ENCODE measurements around the gene NEDD8. TPM values are rescaled to one million over a fixed set of nuclear protein-coding genes. Genes with fewer than 3 reads are reported as not detected.

Gene NEDD8
- total RNA-seq, 1 experiment from 2014 or later: 178 TPM

DNA sequence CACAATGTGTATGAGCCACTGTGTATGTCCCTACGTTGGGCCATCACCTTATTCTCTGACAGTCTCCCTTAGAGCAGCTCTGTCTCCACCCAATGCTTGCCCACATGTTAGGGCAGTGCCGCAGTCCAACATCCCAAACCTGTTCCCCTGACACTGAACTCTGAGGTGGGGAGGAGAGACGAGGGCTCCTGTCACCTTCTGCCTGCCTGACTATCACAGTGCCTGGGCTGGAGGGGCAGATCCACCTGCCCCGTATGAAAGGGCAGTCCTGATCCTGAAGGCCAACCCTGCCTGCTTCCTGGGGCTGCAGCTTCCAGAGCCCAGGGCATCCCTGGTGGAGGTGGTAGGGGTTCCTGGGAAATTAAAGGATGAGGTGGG is 28.6 kb upstream of the NEDD8 start:
- BruUV-seq (replicated peaks): no TSS peak
- Histone ChIP-seq H4K20me1 (ENCODE audit: insufficient read depth) (no peaks in the 10 kb centered on the region), H3K79me2 (ENCODE audit: insufficient read depth, low read length) (no peaks in the 10 kb centered on the region), H3K4me1 (ENCODE audit: control insufficient read depth in 1 of 2, insufficient read depth in 2 of 2, low read length in 2 of 2) (peaks cover 10 to 14% of the 10 kb centered on the region in 2 experiments), H3K9me2 (ENCODE audit: insufficient read depth) (no peaks in the 10 kb centered on the region), H3K27ac (ENCODE audit: low read depth, low read length) (no peak overlapping the region), H3K4me2 (ENCODE audit: low read length) (no peak overlapping the region), H3K36me3 (ENCODE audit: control insufficient read depth in 1 of 2, insufficient read depth in 2 of 2, low read length in 2 of 2) (no peaks in the 10 kb centered on the region), H3K9me3 (ENCODE audit: control insufficient read depth in 1 of 2, insufficient read depth in 1 of 2, low read depth in 1 of 2, low read length in 2 of 2) (no peaks in the 10 kb centered on the region), H3K27me3 (ENCODE audit: insufficient read depth, low read length) (no peaks in the 10 kb centered on the region), H2AFZ (ENCODE audit: low read depth, low read length, poor library complexity, severe bottlenecking) (no peak overlapping the region), H3K4me3 (replicated peaks in 1 of 2; ENCODE audit: low read depth in 1 of 2, low read length in 2 of 2) (no peak overlapping the region), H3K9ac (ENCODE audit: low read length) (no peak overlapping the region)
- DNase-seq (ENCODE audit: low read depth, low spot score) (no peak), ATAC-seq (no peak)
- CTCF ChIA-PET: no interaction called here
- TF ChIP-seq JUND (IDR thresholded peaks at IDR 0.05) (no peak), ELF1 (IDR thresholded peaks at IDR 0.05; ENCODE audit: borderline replicate concordance, low read depth) (no peak), FOSL1 (IDR thresholded peaks at IDR 0.05; ENCODE audit: low read depth) (no peak), ZFX (IDR thresholded peaks at IDR 0.05) (no peak), ZNF274 (IDR thresholded peaks at IDR 0.05; ENCODE audit: low read depth, low read length) (no peak)
- TF ChIP-seq, protein P1, sequence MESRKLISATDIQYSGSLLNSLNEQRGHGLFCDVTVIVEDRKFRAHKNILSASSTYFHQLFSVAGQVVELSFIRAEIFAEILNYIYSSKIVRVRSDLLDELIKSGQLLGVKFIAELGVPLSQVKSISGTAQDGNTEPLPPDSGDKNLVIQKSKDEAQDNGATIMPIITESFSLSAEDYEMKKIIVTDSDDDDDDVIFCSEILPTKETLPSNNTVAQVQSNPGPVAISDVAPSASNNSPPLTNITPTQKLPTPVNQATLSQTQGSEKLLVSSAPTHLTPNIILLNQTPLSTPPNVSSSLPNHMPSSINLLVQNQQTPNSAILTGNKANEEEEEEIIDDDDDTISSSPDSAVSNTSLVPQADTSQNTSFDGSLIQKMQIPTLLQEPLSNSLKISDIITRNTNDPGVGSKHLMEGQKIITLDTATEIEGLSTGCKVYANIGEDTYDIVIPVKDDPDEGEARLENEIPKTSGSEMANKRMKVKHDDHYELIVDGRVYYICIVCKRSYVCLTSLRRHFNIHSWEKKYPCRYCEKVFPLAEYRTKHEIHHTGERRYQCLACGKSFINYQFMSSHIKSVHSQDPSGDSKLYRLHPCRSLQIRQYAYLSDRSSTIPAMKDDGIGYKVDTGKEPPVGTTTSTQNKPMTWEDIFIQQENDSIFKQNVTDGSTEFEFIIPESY (IDR thresholded peaks at IDR 0.05; ENCODE audit: extremely low read depth, insufficient replicate concordance, low read length): no peak
- POLR2A ChIA-PET: no interaction called here
- RAD21 ChIA-PET (ENCODE audit: low non-redundant PET in 1 of 2, low total read pairs in 2 of 2, uncharacterized antibody in 2 of 2, unreplicated experiment in 2 of 2): no interaction called here
- intact Hi-C loops (cut with micrococcal nuclease): no loop called here

DNA sequence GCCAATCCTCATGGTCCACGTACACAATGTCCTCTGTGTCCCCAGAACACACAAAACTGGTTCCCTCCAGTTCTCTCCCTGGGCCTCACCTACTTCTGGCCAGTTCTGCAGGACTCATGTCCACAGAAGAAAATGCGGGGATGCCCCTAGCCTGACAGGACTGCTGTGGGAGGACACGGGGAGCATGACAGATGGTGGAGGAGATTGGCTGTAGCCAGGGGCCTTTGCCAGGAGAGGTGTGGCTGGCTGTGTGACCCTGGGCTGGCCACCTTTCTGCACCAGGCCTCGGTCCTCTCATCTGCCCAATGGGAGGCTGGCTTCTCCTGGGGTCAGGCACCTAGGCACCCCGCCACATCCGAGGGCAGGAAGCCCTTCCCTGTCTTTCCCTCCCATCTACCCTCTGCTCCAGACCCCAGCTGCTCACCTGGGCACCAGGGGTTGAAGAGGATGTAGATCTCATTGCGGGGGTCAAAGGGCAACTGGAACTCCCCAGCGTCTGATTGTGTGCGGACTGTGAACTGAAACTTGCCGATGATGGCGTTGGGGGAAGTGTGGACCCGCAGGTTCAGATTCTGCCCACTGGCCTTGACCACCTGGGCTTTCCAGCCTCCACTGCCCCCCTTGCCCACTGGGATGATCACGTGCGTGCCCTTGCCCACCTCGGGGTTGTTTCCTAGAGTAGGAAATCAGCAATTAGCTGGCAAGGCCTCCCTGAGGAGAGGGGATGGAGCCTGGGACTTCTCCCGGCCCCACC is 28.0 kb upstream of the NEDD8 start:
- no TSS peak for BruUV-seq (replicated peaks)
- no peak overlapping the region for H3K27ac ChIP-seq (ENCODE audit: low read depth, low read length)
- peaks cover 10 to 14% of the 10 kb centered on the region in 2 experiments for H3K4me1 ChIP-seq (ENCODE audit: control insufficient read depth in 1 of 2, insufficient read depth in 2 of 2, low read length in 2 of 2)
- no peak overlapping the region for H3K4me3 ChIP-seq (replicated peaks in 1 of 2; ENCODE audit: low read depth in 1 of 2, low read length in 2 of 2)
- H3K9ac ChIP-seq (ENCODE audit: low read length): no peak overlapping the region
- no peaks in the 10 kb centered on the region for H3K9me2 ChIP-seq (ENCODE audit: insufficient read depth)
- no peak for TF ChIP-seq JUND (IDR thresholded peaks at IDR 0.05)
- TF ChIP-seq, protein P2, sequence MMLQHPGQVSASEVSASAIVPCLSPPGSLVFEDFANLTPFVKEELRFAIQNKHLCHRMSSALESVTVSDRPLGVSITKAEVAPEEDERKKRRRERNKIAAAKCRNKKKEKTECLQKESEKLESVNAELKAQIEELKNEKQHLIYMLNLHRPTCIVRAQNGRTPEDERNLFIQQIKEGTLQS (IDR thresholded peaks at IDR 0.05): no peak
- TF ChIP-seq, protein P3, sequence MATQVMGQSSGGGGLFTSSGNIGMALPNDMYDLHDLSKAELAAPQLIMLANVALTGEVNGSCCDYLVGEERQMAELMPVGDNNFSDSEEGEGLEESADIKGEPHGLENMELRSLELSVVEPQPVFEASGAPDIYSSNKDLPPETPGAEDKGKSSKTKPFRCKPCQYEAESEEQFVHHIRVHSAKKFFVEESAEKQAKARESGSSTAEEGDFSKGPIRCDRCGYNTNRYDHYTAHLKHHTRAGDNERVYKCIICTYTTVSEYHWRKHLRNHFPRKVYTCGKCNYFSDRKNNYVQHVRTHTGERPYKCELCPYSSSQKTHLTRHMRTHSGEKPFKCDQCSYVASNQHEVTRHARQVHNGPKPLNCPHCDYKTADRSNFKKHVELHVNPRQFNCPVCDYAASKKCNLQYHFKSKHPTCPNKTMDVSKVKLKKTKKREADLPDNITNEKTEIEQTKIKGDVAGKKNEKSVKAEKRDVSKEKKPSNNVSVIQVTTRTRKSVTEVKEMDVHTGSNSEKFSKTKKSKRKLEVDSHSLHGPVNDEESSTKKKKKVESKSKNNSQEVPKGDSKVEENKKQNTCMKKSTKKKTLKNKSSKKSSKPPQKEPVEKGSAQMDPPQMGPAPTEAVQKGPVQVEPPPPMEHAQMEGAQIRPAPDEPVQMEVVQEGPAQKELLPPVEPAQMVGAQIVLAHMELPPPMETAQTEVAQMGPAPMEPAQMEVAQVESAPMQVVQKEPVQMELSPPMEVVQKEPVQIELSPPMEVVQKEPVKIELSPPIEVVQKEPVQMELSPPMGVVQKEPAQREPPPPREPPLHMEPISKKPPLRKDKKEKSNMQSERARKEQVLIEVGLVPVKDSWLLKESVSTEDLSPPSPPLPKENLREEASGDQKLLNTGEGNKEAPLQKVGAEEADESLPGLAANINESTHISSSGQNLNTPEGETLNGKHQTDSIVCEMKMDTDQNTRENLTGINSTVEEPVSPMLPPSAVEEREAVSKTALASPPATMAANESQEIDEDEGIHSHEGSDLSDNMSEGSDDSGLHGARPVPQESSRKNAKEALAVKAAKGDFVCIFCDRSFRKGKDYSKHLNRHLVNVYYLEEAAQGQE (IDR thresholded peaks at IDR 0.05; ENCODE audit: low read depth): no peak
- no peak for ATAC-seq
- intact Hi-C loops (cut with micrococcal nuclease): no loop called here
- no peaks in the 10 kb centered on the region for H3K9me3 ChIP-seq (ENCODE audit: control insufficient read depth in 1 of 2, insufficient read depth in 1 of 2, low read depth in 1 of 2, low read length in 2 of 2)
- ChIA-PET CTCF (no interaction called here), RAD21 (ENCODE audit: low non-redundant PET in 1 of 2, low total read pairs in 2 of 2, uncharacterized antibody in 2 of 2, unreplicated experiment in 2 of 2) (no interaction called here), POLR2A (no interaction called here)
- H3K36me3 ChIP-seq (ENCODE audit: control insufficient read depth in 1 of 2, insufficient read depth in 2 of 2, low read length in 2 of 2): no peaks in the 10 kb centered on the region
- H4K20me1 ChIP-seq (ENCODE audit: insufficient read depth): no peaks in the 10 kb centered on the region
- no peak overlapping the region for H2AFZ ChIP-seq (ENCODE audit: low read depth, low read length, poor library complexity, severe bottlenecking)
- no peak overlapping the region for H3K4me2 ChIP-seq (ENCODE audit: low read length)
- no peaks in the 10 kb centered on the region for H3K27me3 ChIP-seq (ENCODE audit: insufficient read depth, low read length)
- DNase-seq (ENCODE audit: low read depth, low spot score): no peak
- H3K79me2 ChIP-seq (ENCODE audit: insufficient read depth, low read length): no peaks in the 10 kb centered on the region

All from HCT116 (cell line).